SK-N-SH (cell line): Measurements from ENCODE around the gene NDUFS2. TPM values are rescaled to one million over a fixed set of nuclear protein-coding genes. Genes with fewer than 3 reads are reported as not detected.

Experiments used
- CTCF ChIA-PET: fragments of 300-600, 350-600 bp; formaldehyde crosslinking; extraction: SDS; loops from one replicate; lab custom pipeline; 2021; lab: Yijun Ruan, JAX
- POLR2A ChIA-PET: fragments of 350-600 bp; sonication (Branson Sonifier 250); formaldehyde crosslinking; extraction: SDS; loops from one replicate; lab custom pipeline; 2020; ENCODE audit warnings: antibody characterized with exemption, inconsistent platforms; lab: Yijun Ruan, JAX
- DNase-seq: peaks from one replicate; pipeline ENCODE4 v3.0.0; 2012
- H2AFZ ChIP-seq: fragments of 200-600 bp; sonication (generic); 2 replicates; pipeline ENCODE4 v1.8.1; 2016; ENCODE audit warnings: antibody characterized with exemption, mild to moderate bottlenecking, low read depth
- H3F3A ChIP-seq: fragments of 200-600 bp; sonication (generic); replicated peaks from 2 replicates; pipeline ENCODE3; 2016; ENCODE audit warnings: antibody characterized with exemption, mild to moderate bottlenecking; ENCODE audit not compliant: insufficient read depth
- H3K27ac ChIP-seq, 2 experiments: fragments of 200-500 bp in 1 of 2; fragments of 200-600 bp in 1 of 2; sonication (Bioruptor generic) in 1 of 2; sonication (generic), shearing (Covaris generic) in 1 of 2; 2 replicates each; pipeline versions ENCODE4 v1.5.1 to v1.6.1; 2014 to 2016; ENCODE audit warnings: low read depth in 2 of 2, inconsistent platforms in 1 of 2, low read length in 1 of 2, mild to moderate bottlenecking in 1 of 2, mixed read lengths in 1 of 2
- H3K27me3 ChIP-seq: fragments of 200-600 bp; sonication (generic), shearing (Covaris generic); 2 replicates; pipeline ENCODE4 v1.6.1; 2016; ENCODE audit warnings: mixed run types; ENCODE audit not compliant: insufficient read depth
- H3K36me3 ChIP-seq, 2 experiments: fragments of 200-500 bp in 1 of 2; fragments of 200-600 bp in 1 of 2; sonication (Bioruptor generic) in 1 of 2; sonication (generic) in 1 of 2; replicated peaks in 1 of 2; 2 replicates each; pipeline versions ENCODE3 to v1.5.1; 2014 to 2016; ENCODE audit warnings: low read length in 1 of 2, mild to moderate bottlenecking in 1 of 2; ENCODE audit not compliant: insufficient read depth in 2 of 2, control insufficient read depth in 1 of 2
- H3K4me1 ChIP-seq, 2 experiments: fragments of 200-500 bp in 1 of 2; fragments of 200-600 bp in 1 of 2; sonication (Bioruptor generic) in 1 of 2; sonication (generic), shearing (Covaris generic) in 1 of 2; 2 replicates each; pipeline versions ENCODE4 v1.5.1 to v1.6.1; 2014 to 2016; ENCODE audit warnings: low read depth in 1 of 2, low read length in 1 of 2, mixed run types in 1 of 2; ENCODE audit not compliant: insufficient read depth in 2 of 2, control insufficient read depth in 1 of 2
- H3K4me2 ChIP-seq: fragments of 200-600 bp; sonication (generic), shearing (Covaris generic); 2 replicates; pipeline ENCODE4 v1.6.1; 2017; ENCODE audit warnings: mixed run types
- H3K4me3 ChIP-seq, 2 experiments: fragments of 200-500 bp in 1 of 2; fragments of 200-600 bp in 1 of 2; sonication (Bioruptor generic) in 1 of 2; sonication (generic), shearing (Covaris generic) in 1 of 2; 2 replicates each; pipeline versions ENCODE4 v1.5.1 to v1.8.1; 2014 to 2016; ENCODE audit warnings: low read depth in 2 of 2, inconsistent platforms in 1 of 2, low read length in 1 of 2, mild to moderate bottlenecking in 1 of 2, mixed read lengths in 1 of 2, moderate library complexity in 1 of 2
- H3K79me2 ChIP-seq: fragments of 200-600 bp; sonication (generic); 2 replicates; pipeline ENCODE4 v1.8.1; 2017; ENCODE audit warnings: mild to moderate bottlenecking; ENCODE audit not compliant: insufficient read depth
- H3K9ac ChIP-seq: fragments of 200-600 bp; sonication (generic); 2 replicates; pipeline ENCODE4 v1.6.1; 2017; ENCODE audit warnings: mixed run types
- H3K9me2 ChIP-seq: fragments of 200-600 bp; sonication (generic); 2 replicates; pipeline ENCODE4 v1.6.1; 2017; ENCODE audit warnings: mixed run types
- H3K9me3 ChIP-seq: fragments of 200-600 bp; sonication (generic); 2 replicates; pipeline ENCODE4 v1.6.1; 2017; ENCODE audit warnings: mixed run types, mild to moderate bottlenecking, moderate library complexity
- H4K20me1 ChIP-seq: fragments of 200-600 bp; sonication (generic); 2 replicates; pipeline ENCODE4 v1.6.1; 2017; ENCODE audit warnings: mild to moderate bottlenecking, mixed run types; ENCODE audit not compliant: insufficient read depth
- ELF1 ChIP-seq: IDR thresholded peaks from 2 replicates; pipeline ENCODE4 v1.4.0; 2012
- EP300 ChIP-seq, 2 experiments: IDR thresholded peaks; 2 replicates each; pipeline versions ENCODE4 v1.4.0 to v1.6.1; 2012; ENCODE audit warnings: borderline replicate concordance in 1 of 2, low read depth in 1 of 2, low read length in 1 of 2
- FOXJ3 ChIP-seq: sonication (generic); formaldehyde crosslinking; IDR thresholded peaks from 2 replicates; pipeline ENCODE4 v1.5.1; 2020; ENCODE audit warnings: mild to moderate bottlenecking, missing genetic modification reagents
- GATA2 ChIP-seq: sonication (generic); formaldehyde crosslinking; IDR thresholded peaks from 2 replicates; pipeline ENCODE4 v1.5.0; 2020; ENCODE audit warnings: mild to moderate bottlenecking, missing genetic modification reagents
- JUND ChIP-seq: IDR thresholded peaks from 2 replicates; pipeline ENCODE4 v1.4.0; 2012
- MAX ChIP-seq: IDR thresholded peaks from 2 replicates; pipeline ENCODE4 v1.4.0; 2012; ENCODE audit warnings: low read depth
- NFIC ChIP-seq: IDR thresholded peaks from 2 replicates; pipeline ENCODE4 v1.4.0; 2012; ENCODE audit warnings: borderline replicate concordance
- NRF1 ChIP-seq: IDR thresholded peaks from 2 replicates; pipeline ENCODE4 v1.6.1; 2012; ENCODE audit warnings: low read depth, mild to moderate bottlenecking, low read length
- RAD21 ChIP-seq: IDR thresholded peaks from 2 replicates; pipeline ENCODE4 v1.6.1; 2012; ENCODE audit warnings: mild to moderate bottlenecking, low read length
- RCOR1 ChIP-seq: fragments of 150-350 bp; IDR thresholded peaks from 2 replicates; pipeline ENCODE4 v1.6.1; 2017; ENCODE audit warnings: antibody characterized with exemption, low read length
- SIN3A ChIP-seq: IDR thresholded peaks from 2 replicates; pipeline ENCODE4 v1.6.1; 2012; ENCODE audit warnings: low read depth, mild to moderate bottlenecking, low read length, moderate library complexity, borderline replicate concordance
- TAF1 ChIP-seq: IDR thresholded peaks from 2 replicates; pipeline ENCODE4 v1.6.1; 2012; ENCODE audit warnings: low read depth, mild to moderate bottlenecking, low read length, moderate library complexity, borderline replicate concordance
- TCF12 ChIP-seq: IDR thresholded peaks from 2 replicates; pipeline ENCODE4 v1.4.0; 2012
- YY1 ChIP-seq: IDR thresholded peaks from 2 replicates; pipeline ENCODE4 v1.4.0; 2012; ENCODE audit warnings: low read depth, mild to moderate bottlenecking
- ZBTB33 ChIP-seq: IDR thresholded peaks from 2 replicates; pipeline ENCODE4 v1.4.0; 2012; ENCODE audit warnings: low read depth, borderline replicate concordance
- WGBS: methylation state at CpG from one replicate; pipeline ENCODE4 v1.1.6; 2017; ENCODE audit warnings: low lambda C conversion rate; 5-methylcytosine and 5-hydroxymethylcytosine counted together
- polyA plus RNA-seq, 3 experiments: library from polyadenylated mRNA; depleted of rRNA; stranded (reverse); fragments of >200 nt; gene quantifications; 2 replicates each; pipeline ENCODE4 v1.2.3, GENCODE V29; 2012

The NDUFS2 gene
- polyA plus RNA-seq, 1 of the 3 experiments (the other 2 are of a cell fraction), result 203 TPM

DNA sequence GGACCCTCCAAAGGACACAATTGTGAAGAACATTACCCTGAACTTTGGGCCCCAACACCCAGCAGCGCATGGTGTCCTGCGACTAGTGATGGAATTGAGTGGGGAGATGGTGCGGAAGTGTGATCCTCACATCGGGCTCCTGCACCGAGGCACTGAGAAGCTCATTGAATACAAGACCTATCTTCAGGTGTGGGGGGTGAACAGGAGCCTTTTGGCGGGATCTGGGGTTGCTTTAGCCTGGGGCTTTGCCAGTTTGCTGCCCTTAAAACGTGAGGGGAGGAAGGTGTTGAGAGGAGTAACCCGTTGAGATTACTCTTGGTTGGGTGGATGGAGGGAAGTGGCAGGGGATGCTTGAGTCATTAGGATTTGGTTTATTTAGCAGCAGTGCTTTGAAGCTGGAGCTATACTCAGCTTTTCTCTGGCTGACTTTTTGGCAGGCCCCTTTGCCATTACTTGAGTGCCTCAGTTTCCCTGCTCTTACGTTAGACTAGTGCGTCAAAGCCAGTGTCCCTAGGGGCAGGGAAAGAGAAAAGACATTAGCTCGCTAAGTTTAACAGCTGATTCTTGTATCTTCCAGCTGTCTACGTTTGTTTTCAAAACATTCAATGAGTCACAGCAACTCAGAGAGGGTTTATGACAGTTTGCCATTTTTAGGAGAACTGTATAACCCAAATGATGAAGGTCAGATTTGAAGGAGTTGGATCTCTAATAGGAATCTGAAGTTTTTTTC, 4.4 kb downstream of the NDUFS2 start:
- peaks cover 20% of the 10 kb centered on the region for H3F3A ChIP-seq
- TF ChIP-seq NRF1 (no peak), RCOR1 (no peak), TCF12 (no peak), MAX (no peak), EP300 (IDR thresholded peaks at IDR 0.05; ENCODE audit: borderline replicate concordance in 1 of 2, low read depth in 1 of 2, low read length in 1 of 2) (no peak), NFIC (no peak), TAF1 (no peak), YY1 (no peak), JUND (no peak)
- H3K9ac ChIP-seq, result no peak overlapping the region
- H3K9me2 ChIP-seq, result no peaks in the 10 kb centered on the region
- no peak overlapping the region for H3K4me2 ChIP-seq
- WGBS, result 85% methylated on average over 12 of the region's 12 CpGs
- no peaks in the 10 kb centered on the region for H3K9me3 ChIP-seq
- H3K27ac ChIP-seq, result no peak overlapping the region
- no peak overlapping the region for H2AFZ ChIP-seq
- no peak for DNase-seq
- no peaks in the 10 kb centered on the region for H3K27me3 ChIP-seq
- H3K4me1 ChIP-seq, result peaks cover 5 to 11% of the 10 kb centered on the region in 2 experiments; a peak in 2 of 4 replicates
- peaks cover 54 to 57% of the 10 kb centered on the region in 2 experiments for H3K36me3 ChIP-seq
- no peak overlapping the region for H3K4me3 ChIP-seq
- peaks cover 46% of the 10 kb centered on the region for H3K79me2 ChIP-seq
- ChIA-PET CTCF (interaction anchor here (1.1 to 6.8 kb wide), 5 partner anchors 13 to 176 kb away, joined by 4 to 65 read pairs (median 5); partner anchors contain the start of gene APOA2), POLR2A (interaction anchor here (1.4 kb wide), 1 partner anchor 183 kb away, joined by 3 read pairs; no protein-coding TSS in a partner anchor)
- H4K20me1 ChIP-seq, result no peaks in the 10 kb centered on the region

- TF ChIP-seq SIN3A (no peak), ZBTB33 (no peak), ELF1 (no peak), RAD21 (no peak), GATA2 (CRISPR knock-in tag) (no peak), FOXJ3 (CRISPR knock-in tag) (no peak), TCF12 (no peak)
- Histone ChIP-seq H3K27ac (no peak overlapping the region), H3K9ac (no peak overlapping the region), H3K27me3 (no peaks in the 10 kb centered on the region), H2AFZ (no peak overlapping the region), H3K36me3 (peaks cover 60 to 63% of the 10 kb centered on the region in 2 experiments), H3K4me1 (peaks cover 5 to 7% of the 10 kb centered on the region in 2 experiments; a peak in 2 of 4 replicates), H3K79me2 (peaks cover 46% of the 10 kb centered on the region), H3K9me2 (no peaks in the 10 kb centered on the region), H3K9me3 (no peaks in the 10 kb centered on the region), H3F3A (peaks cover 20% of the 10 kb centered on the region), H3K4me2 (no peak overlapping the region), H3K4me3 (no peak overlapping the region), H4K20me1 (no peaks in the 10 kb centered on the region)
- CTCF ChIA-PET, result interaction anchor here (1.1 to 6.8 kb wide), 4 partner anchors 12 to 175 kb away, joined by 4 to 65 read pairs (median 12); partner anchors contain the start of gene APOA2
- WGBS, result 94% methylated on average over 8 of the region's 8 CpGs
- no peak for DNase-seq
- POLR2A ChIA-PET, result interaction anchor here (1.4 kb wide), 1 partner anchor 182 kb away, joined by 3 read pairs; no protein-coding TSS in a partner anchor
Observed at GRCh38 chr1:161207173-161207572, 5.0 kb downstream of the NDUFS2 start.
